GM12873 (cell line): ENCODE measurements around the gene TNFSF11.

Experiments used
- TF ChIP-seq, protein P1 (sequence below): IDR thresholded peaks from 2 replicates; pipeline ENCODE4 v1.5.1; 2012; ENCODE audit warnings: low read depth, mild to moderate bottlenecking, moderate library complexity, low read length, control low read depth; ENCODE audit not compliant: insufficient read depth; ENCODE audit errors: missing control alignments

Gene TNFSF11

DNA sequence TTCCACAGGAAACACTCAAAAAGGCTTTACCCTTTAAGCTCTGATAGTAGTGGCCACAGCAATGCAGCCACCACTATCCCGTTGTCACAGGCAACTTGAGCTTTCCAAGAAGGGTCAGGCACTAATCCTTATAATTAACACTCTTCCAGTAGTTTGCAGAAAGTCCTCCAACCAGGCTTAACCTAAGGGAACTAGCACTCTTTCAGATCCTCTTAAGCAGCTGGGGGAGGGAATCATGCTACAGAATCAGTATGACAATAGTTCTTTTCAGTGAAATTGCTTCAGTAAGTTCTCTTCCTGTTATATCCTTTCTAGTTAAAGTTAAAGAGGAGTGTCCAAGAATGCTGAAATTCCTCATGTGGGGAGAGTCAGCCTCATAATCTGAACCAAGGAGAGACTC lies 82.2 kb downstream of the TNFSF11 start:
- TF ChIP-seq, protein P1, sequence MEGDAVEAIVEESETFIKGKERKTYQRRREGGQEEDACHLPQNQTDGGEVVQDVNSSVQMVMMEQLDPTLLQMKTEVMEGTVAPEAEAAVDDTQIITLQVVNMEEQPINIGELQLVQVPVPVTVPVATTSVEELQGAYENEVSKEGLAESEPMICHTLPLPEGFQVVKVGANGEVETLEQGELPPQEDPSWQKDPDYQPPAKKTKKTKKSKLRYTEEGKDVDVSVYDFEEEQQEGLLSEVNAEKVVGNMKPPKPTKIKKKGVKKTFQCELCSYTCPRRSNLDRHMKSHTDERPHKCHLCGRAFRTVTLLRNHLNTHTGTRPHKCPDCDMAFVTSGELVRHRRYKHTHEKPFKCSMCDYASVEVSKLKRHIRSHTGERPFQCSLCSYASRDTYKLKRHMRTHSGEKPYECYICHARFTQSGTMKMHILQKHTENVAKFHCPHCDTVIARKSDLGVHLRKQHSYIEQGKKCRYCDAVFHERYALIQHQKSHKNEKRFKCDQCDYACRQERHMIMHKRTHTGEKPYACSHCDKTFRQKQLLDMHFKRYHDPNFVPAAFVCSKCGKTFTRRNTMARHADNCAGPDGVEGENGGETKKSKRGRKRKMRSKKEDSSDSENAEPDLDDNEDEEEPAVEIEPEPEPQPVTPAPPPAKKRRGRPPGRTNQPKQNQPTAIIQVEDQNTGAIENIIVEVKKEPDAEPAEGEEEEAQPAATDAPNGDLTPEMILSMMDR, result no peak

DNA sequence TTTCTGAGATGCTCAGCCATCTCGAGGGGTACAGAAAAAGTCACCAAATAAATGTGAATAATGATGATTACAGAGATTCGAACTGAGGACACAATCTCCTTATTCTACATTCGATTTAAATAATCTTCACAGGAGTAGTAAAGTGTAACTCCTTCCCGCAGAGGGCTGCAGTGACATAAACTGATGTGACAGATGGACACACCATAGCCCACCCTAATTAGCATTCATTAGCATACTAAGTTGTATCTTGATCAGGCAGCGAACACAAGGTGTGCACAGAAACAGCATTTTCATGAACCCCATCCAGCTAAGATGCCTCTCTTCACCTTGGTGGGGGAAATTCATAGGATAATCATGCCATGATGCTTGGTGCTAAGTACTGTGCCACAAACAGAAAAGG lies 83.0 kb downstream of the TNFSF11 start:
- TF ChIP-seq, protein P1, result no peak
